Ovary (tissue), 3 donors: Measurements from ENCODE around the gene MAD1L1.

ENCODE experiments used
- EP300 ChIP-seq: sonication (generic); formaldehyde crosslinking; IDR thresholded peaks from one replicate; pipeline ENCODE4 v1.6.1; 2017; ENCODE audit warnings: antibody characterized with exemption
- TF ChIP-seq, protein P1 (sequence below), 3 donors: fragments of 450-650 bp in 2 of 3; fragments of 200-600 bp in 1 of 3; IDR thresholded peaks; one replicate each; pipeline versions ENCODE4 v1.5.1 to v1.8.0; 2016 to 2022; ENCODE audit warnings: antibody characterized with exemption in 3 of 3, mild to moderate bottlenecking in 1 of 3
- donor health status: DM: no; HTN: no; CAD: no.

DNA sequence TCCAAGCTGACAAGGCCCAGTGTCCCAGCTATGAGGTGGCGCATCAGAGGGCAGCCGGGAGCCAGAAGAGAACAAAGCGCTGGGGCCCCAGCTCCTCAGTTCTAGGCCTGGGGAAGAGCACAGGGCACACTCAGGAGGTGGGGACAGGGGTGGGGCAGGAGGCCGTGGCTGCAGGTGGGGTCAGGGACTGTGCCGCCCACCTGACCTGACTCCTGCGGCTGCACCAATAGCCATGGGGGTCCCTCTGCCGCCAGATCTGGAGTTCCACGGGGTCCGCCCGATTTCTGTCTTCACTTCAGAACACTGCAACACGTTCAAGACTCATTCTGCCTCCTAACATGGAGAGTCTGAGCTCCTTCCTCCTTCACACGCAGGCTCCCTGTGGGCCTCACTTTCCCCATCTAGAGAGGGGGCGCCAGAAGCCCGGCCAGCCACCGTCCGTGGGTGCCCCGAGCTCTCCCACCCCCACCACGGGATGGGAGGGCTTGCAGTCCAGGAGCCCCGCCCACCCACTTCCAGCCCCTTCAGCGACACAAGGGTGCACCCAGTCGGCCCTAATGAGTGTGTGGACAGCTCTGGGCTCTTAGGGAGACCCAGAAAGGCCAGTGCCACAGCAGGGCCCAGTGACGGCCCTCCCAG is 278.3 kb downstream of the MAD1L1 start:
- TF ChIP-seq, protein P1, sequence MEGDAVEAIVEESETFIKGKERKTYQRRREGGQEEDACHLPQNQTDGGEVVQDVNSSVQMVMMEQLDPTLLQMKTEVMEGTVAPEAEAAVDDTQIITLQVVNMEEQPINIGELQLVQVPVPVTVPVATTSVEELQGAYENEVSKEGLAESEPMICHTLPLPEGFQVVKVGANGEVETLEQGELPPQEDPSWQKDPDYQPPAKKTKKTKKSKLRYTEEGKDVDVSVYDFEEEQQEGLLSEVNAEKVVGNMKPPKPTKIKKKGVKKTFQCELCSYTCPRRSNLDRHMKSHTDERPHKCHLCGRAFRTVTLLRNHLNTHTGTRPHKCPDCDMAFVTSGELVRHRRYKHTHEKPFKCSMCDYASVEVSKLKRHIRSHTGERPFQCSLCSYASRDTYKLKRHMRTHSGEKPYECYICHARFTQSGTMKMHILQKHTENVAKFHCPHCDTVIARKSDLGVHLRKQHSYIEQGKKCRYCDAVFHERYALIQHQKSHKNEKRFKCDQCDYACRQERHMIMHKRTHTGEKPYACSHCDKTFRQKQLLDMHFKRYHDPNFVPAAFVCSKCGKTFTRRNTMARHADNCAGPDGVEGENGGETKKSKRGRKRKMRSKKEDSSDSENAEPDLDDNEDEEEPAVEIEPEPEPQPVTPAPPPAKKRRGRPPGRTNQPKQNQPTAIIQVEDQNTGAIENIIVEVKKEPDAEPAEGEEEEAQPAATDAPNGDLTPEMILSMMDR (IDR thresholded peaks at IDR 0.05), result no peak
- TF ChIP-seq EP300, result no peak
